Breast epithelium (tissue), 3 donors: ENCODE results near the gene UST.
"Not testable (repeated sequence)": the region's sequence is repeated elsewhere in the genome, so short reads cannot be mapped to it uniquely, and the experiment has no call there.

Experiments used
- POLR2A ChIP-seq: fragments of 450-650 bp; IDR thresholded peaks from one replicate; pipeline ENCODE4 v1.6.1; 2016; ENCODE audit warnings: antibody characterized with exemption, mild to moderate bottlenecking, moderate library complexity
- POLR2AphosphoS5 ChIP-seq, 3 donors: sonication (generic); formaldehyde crosslinking; IDR thresholded peaks; one replicate each; pipeline ENCODE4 v1.6.1; 2017; ENCODE audit warnings: antibody characterized with exemption in 3 of 3

DNA sequence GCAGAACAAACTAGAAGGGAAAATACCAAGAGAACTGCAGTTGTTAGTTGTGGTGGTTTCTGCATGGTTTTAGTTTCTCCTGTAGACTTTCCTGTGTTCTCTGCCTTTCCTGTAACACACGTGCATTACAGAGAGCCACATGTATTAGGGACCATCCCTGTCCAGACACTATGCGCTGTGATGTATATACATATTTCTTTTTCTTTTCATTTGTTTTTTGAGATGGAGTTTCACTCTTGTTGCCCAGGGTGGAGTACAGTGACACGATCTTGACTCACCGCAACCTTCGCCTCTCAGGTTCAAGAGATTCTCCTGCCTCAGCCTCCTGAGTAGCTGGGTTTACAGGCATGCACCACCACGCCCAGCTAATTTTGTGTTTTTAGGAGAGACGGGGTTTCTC lies 292.2 kb downstream of the UST start:
- TF ChIP-seq POLR2A; POLR2AphosphoS5 (IDR thresholded peaks at IDR 0.05): not testable (repeated sequence)
